Hematopoietic multipotent progenitor cell treated with erythropoietin and hydrocortisone succinate and interleukin-3 and kit ligand, for 4 days (in vitro differentiated cells): ENCODE data around the gene SERPINA4.
"Not testable (repeated sequence)": the region's sequence is repeated elsewhere in the genome, so short reads cannot be mapped to it uniquely, and the experiment has no call there.

Experiments used
- DNase-seq: peaks from one replicate; pipeline ENCODE4 v3.0.0-alpha.2; 2015

SERPINA4 gene

GRCh38 chr14:94570002-94570400, 8.8 kb downstream of the SERPINA4 start:
- no peak for DNase-seq

DNA sequence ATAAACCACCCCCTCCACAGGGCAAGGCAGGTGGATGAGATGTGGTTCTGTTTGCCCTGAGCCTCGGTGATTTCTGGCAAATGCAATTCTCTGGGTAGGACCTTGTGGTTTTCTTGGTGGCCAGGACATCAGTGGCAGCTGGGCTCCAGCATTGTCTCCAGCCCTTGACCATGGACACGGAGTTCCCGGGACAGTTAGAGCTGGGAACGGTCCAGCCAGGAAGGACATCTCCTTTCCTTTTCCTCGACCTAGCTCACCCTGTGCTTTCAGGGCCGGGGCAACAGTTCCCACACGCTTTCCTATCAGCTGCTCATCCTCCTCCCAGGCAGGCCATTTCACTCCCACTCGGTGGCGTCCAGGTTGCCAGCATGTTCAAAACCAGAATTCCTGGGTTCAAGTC, 9.2 kb downstream of the SERPINA4 start:
- DNase-seq: no peak

DNA sequence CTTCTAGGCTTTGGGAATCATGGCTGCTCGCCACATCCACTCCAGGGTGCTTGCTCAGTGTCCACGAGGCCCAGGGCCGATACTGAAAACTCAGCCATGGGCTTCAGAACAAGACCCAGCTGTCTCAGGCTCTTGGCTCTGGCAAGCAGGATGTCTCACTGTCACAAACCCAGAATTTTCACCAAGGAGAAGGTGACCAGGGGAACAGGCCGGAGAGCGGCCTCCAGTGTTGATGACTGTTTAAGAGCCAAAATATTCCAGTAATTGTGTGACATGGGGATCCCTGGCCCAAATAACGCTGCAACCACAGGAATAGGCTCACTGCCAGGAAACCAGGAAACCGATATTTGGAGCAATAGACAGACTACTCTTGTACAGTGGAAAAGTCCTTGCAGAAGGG, 10.2 kb downstream of the SERPINA4 start:
- no peak for DNase-seq

GRCh38 chr14:94571950-94572349, 10.7 kb downstream of the SERPINA4 start:
- no peak for DNase-seq

- DNase-seq: no peak
Measured at GRCh38 chr14:94572637-94573303, 11.5 kb downstream of the SERPINA4 start.

DNA sequence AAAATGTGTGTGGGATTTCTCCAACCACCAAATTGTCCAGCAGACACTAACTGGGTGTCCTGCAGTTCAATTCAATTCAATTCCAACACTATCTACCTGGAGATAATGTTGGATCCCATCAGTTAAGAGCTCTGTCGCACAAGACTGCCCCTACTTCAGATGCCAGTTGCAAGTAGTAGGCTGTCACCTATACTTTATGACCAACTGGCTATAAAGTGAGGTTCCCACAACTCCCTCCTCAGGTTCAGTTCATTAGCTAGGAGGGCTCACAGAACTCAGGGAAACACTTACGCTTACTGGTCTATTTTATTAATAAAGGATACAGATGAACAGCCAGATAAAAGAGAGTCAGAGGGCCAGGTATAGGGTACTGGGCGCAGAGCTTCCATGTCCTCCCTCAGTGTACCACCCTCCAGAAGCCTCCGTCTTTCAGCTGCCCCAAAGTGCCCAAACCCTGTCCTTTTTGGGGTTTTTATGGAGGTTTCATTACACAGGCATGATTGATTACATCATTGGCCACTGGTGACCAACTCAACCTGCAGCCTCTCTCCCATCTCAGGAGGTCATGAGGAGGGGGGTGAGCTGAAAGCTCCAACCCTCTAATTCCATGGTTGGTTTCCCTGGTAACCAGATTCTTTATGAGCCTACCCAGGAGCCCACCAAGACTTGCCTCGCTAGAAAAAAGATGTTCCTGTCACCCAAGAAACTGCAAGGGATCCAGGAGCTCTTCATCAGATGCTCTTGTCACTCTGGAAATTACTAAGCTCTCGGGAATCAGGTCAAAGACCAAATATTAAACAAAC, 12.4 kb downstream of the SERPINA4 start:
- DNase-seq: no peak

- no peak for DNase-seq
Measured at GRCh38 chr14:94574336-94574735, 13.1 kb downstream of the SERPINA4 start.

DNA sequence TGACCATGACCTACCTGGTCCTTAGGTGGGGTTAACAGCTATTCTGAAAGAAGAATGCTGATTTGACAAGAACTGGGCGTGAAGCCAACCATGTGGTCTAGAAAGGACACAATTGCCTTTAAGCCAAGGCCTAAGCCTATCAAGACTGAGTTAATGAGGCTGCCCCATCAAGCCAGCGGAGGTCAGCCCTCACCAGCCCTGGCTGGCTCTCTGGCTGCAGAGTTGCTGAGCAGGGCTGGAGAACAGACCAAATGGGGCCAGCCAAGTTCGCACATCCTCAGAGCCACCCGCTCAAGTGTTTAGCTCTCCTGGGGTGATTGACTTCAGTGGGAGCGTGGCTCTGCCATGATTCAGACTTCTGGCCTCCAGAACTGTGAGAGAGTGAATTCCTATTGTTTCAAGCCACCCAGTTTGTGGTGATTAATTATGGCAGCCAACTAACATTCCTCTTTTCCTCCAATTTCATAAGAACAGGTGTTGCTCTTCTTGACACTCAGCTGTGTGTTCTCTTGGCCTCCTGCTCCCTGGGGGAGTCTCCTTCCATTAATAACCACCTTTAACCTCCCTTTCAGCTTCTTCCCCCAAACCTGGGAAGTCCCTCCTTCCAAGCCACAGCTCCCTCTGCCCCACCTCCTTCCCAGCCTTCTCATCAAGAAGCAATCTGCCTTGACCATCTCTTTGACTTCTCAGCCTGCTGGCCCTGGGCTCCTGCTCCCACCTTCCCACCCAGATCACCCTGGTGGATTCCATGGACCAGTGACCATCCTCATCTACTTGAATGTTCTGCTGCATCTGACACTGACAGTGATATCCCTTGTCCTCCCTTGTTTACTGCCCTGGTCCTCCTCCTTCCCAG, 14.7 kb downstream of the SERPINA4 start:
- no peak for DNase-seq

- DNase-seq: not testable (repeated sequence)
Measured at GRCh38 chr14:94577472-94577871, 16.2 kb downstream of the SERPINA4 start.

DNA sequence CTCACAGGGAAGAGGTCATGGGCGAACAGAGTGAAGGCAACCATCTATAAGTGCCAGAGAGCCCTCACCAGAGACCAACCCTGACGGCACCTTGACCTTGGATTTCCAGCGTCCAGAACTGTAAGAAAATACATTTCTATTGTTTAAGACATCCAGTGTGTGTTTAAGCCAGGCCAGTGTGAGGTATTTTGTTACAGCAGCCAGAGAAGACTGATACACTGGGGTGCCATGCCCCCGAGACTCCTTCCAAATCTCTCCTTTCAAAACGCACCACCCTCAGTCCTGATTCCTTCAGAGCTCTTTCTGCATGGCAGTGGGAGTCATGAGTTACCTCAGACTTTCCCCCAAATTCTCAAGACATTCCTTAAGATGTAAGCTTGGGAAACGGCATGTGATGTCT, 17.5 kb downstream of the SERPINA4 start:
- no peak for DNase-seq

DNA sequence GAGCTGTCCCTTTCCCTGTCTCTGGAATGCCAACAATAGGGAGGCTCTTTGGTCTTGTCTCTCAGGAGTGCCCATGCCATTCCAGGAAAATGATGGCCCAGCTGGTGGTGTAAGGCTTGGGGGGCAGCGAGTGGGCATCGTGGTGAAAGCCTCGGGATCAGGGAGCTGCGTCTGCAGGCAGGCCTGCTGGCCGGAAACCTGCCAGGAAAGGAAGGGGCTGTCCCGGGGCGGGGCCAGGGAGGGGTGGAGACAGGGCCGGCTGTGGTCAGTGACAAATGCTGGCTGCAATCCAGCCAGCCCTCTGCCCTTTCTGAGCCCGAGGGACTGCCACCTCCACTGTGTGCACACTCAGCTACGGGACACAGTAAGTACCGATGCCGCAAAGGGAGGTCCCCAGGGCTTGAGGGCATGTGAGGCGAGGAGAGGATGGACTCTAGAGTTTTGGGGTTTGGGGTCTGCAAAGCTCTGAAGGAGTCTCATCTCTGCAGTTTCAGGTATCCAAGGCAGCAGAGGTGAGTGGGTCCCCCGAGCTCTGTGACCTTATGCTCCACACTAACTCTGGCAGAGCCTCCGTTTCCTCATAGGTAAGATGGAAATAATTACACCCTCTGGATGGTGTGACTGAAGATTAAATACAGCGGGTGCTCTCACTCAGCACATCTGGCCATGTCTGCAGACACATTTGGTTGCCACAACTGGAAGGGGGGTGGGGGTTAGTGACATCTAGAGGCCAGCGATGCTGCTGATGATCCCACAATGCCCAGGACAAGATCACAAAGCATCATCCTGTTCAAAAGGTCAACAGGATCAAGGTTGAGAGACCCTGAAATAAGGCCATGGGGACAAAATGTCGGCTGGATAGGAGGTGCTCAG, 20.1 kb downstream of the SERPINA4 start, which contains the start of gene SERPINA5:
Gene SERPINA5, plus strand, starts transcription at position 300 of the 873 bp plus-strand sequence. CDS start 5,937 bp downstream, outside the sequence.
- DNase-seq: peak; percentile 6

DNA sequence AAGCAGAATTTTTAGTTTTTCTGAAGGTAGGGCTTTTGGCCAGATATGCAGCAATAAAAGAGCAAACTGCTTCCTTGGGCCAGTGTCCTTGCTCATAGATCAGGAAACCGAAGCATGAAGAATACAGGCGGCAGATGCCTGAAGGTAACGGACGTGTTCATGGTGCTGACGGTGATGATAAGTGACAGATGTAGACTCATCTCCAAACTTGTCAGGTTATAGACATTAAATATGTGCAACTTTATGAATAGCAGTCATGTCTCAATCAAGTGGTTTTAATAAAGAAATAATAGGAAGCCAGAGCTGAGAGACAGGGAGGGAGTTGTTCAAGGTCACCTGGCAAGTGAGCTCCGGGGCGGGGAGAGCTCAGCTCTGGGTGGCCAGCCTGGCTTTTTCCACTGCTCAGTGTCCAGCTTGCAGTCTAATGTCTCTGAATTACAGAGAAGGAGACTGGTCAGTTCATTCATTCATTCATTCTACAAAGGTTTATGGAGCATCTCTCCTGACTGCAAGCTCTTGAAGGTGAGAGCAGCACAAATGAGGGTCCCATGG, 21.0 kb downstream of the SERPINA4 start:
- no peak for DNase-seq

GRCh38 chr14:94582851-94583250, 21.6 kb downstream of the SERPINA4 start:
- no peak for DNase-seq

- DNase-seq: no peak
Measured at GRCh38 chr14:94583557-94583956, 22.3 kb downstream of the SERPINA4 start.

DNA sequence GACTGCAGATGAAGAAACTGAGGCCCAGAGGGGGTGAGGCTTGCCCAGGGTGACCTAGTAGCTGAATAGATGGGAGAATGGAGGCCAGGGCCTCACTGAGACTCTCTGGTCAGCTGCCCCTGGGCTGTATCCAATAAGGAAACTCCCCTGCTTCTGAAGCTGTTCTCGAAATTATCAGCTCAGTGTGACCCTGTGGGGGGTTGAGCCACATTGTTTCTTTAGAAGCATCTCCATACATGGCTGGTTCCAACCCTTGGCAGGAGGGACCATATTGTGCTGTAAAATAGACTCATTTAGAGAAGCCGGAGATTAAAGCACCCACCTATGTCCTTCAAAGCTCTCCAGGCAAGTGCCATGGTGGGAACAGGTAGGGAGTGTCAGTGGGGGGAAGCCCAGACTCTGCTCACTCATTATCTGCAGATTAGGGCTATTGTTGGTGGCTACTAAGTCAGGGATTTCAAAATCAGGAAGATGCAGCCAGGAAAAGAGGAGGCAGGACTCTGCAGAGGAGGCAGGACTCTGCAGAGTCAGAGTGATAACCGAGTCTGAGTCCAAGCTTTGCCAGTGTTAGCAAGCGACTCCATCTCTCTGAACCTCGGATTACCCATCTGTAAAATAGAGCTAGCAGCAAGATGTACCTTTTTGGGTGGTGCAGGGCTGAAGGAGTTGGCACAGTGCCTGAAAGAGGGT, 23.5 kb downstream of the SERPINA4 start:
- DNase-seq: no peak

DNA sequence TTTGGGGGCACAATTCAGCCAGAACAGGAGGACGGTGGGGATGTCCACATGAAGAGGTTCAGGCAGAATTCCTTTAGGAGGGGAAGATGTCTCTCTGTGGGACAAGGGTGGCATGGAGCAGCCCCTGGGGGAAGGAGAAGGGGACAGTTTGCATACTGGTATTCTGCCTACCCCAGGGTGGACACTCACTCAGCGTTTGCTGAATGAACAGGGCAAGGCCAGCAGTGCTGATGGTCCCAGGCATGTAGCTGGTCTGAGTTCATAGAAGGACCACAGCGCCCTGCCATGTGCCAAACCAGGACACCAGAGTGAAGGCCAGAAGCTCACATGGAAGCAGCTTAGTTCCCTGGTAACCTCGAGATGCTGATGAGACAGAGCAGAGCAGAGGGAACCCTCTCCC, 25.4 kb downstream of the SERPINA4 start:
- no peak for DNase-seq

GRCh38 chr14:94588311-94588710, 27.1 kb downstream of the SERPINA4 start:
- no peak for DNase-seq

- no peak for DNase-seq
Measured at GRCh38 chr14:94591073-94591472, 29.8 kb downstream of the SERPINA4 start.

- no peak for DNase-seq
Measured at GRCh38 chr14:94591871-94592270, 30.6 kb downstream of the SERPINA4 start.

- DNase-seq: no peak
Measured at GRCh38 chr14:94592457-94592856, 31.2 kb downstream of the SERPINA4 start.

DNA sequence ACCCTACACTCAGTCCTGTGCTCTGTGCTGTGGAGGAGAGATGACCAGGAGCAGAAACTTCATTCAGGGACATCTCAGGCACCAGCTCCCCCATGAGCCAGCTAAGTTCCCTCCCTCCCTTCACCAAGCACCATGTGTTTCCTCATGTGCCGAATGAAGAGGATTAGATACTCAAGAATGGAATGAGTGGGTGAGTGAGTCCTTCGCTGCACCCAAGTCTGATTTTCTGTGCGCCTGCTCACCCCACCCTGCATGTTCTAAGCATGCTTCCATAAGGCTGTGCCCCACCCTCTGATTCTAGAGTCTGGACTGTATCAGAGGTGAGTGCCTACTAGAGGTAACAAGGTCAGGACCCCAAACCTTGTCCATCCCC, 32.1 kb downstream of the SERPINA4 start:
- no peak for DNase-seq
